HEK293T (cell line): ENCODE measurements around the gene SLC27A1.

Experiments used
- FOXK2 ChIP-seq: fragments of 450-650 bp; IDR thresholded peaks from 2 replicates; pipeline ENCODE4 v1.6.1; 2016; ENCODE audit warnings: mild to moderate bottlenecking
- SP1 ChIP-seq: fragments of 450-650 bp; IDR thresholded peaks from 2 replicates; pipeline ENCODE4 v1.6.1; 2017
- SUZ12 ChIP-seq: fragments of 450-650 bp; IDR thresholded peaks from 2 replicates; pipeline ENCODE4 v1.6.1; 2016; ENCODE audit warnings: mild to moderate bottlenecking

DNA sequence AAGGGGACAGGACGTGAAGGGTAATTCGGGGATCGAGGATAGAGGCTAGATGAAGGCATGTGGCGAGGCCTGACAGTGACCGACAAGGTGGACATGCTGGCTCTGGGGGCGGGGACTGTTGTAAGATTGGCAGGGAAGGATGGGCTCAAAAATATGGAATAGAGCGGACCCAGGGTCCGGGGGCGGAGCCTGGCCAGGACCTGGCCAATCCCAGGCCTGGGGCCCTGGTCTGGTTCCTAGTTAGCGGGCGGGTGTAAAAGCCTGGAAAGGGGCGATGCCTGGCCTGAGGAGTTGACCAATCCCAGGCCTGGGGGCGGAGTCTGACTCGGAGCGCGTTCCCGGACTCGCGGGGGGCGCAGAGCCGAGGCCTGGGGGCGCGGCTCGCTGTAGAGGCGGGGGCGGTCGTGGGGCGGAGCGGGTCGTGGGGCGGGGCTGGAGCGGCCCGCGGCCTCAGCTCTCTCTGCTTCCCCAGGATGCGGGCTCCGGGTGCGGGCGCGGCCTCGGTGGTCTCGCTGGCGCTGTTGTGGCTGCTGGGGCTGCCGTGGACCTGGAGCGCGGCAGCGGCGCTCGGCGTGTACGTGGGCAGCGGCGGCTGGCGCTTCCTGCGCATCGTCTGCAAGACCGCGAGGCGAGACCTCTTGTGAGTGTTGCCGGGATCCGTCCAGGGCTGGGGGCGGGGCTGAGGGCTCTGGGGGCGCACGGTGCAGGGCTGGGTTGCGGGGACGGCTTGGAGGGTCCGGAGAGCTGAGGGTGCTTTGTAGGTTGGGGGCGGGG is at the start of gene SLC27A1:
- TF ChIP-seq SP1 (no peak), SUZ12 (no peak), FOXK2 (no peak)
